IgD-negative memory B cell (primary cell): Measurements from ENCODE around the gene ANK2. TPM values are rescaled to one million over a fixed set of nuclear protein-coding genes. Genes with fewer than 3 reads are reported as not detected.

Experiments
- H3K27ac Mint-ChIP-seq, 3 donors: one replicate each; pipeline ENCODE4 v1.8.0; 2020 to 2022; ENCODE audit warnings: mild to moderate bottlenecking in 3 of 3, mixed read lengths in 3 of 3, moderate library complexity in 1 of 3
- H3K27me3 Mint-ChIP-seq: one replicate; pipeline ENCODE4 v1.8.0; 2021; ENCODE audit warnings: mixed read lengths
- H3K36me3 Mint-ChIP-seq: one replicate; pipeline ENCODE4 v1.8.0; 2020; ENCODE audit warnings: mild to moderate bottlenecking, mixed read lengths
- H3K4me1 Mint-ChIP-seq, 3 donors: one replicate each; pipeline ENCODE4 v1.8.0; 2020 to 2022; ENCODE audit warnings: mixed read lengths in 3 of 3, mild to moderate bottlenecking in 1 of 3
- H3K4me3 Mint-ChIP-seq, 4 donors: one replicate each; pipeline ENCODE4 v1.8.0; 2020 to 2022; ENCODE audit warnings: mild to moderate bottlenecking in 4 of 4, mixed read lengths in 4 of 4, moderate library complexity in 3 of 4
- H3K9me3 Mint-ChIP-seq, 3 donors: one replicate each; pipeline ENCODE4 v1.8.0; 2020 to 2021; ENCODE audit warnings: mixed read lengths in 3 of 3, mild to moderate bottlenecking in 1 of 3
- polyA plus RNA-seq: library from polyadenylated mRNA; unstranded; fragments of 300-500 nt; fragmentation: Illumina TruSeq; gene quantifications from one replicate; pipeline ENCODE4 v1.2.3, GENCODE V29; 2021

Gene ANK2
- polyA plus RNA-seq, 1 donor from 2014 or later = not detected

GRCh38 chr4:113101669-113102068, 52.2 kb downstream of the ANK2 start:
- Mint-ChIP-seq H3K27ac (no peak overlapping the region), H3K36me3 (no peaks in the 10 kb centered on the region), H3K4me3 (no peak overlapping the region), H3K27me3 (no peaks in the 10 kb centered on the region), H3K4me1 (no peaks in the 10 kb centered on the region), H3K9me3 (no peaks in the 10 kb centered on the region)

- Mint-ChIP-seq H3K27me3 (no peaks in the 10 kb centered on the region), H3K27ac (no peak overlapping the region), H3K4me1 (no peaks in the 10 kb centered on the region), H3K4me3 (no peak overlapping the region), H3K9me3 (no peaks in the 10 kb centered on the region), H3K36me3 (no peaks in the 10 kb centered on the region)
Measured at GRCh38 chr4:113103556-113103955, 54.1 kb downstream of the ANK2 start.

- H3K27me3 Mint-ChIP-seq = no peaks in the 10 kb centered on the region
- H3K27ac Mint-ChIP-seq = no peak overlapping the region
- H3K4me1 Mint-ChIP-seq = no peaks in the 10 kb centered on the region
- no peaks in the 10 kb centered on the region for H3K9me3 Mint-ChIP-seq
- no peaks in the 10 kb centered on the region for H3K36me3 Mint-ChIP-seq
- H3K4me3 Mint-ChIP-seq = no peak overlapping the region
Measured at GRCh38 chr4:113106108-113106507, 56.7 kb downstream of the ANK2 start.

GRCh38 chr4:113109106-113109718, 59.8 kb downstream of the ANK2 start:
- Mint-ChIP-seq H3K4me3 (no peak overlapping the region), H3K9me3 (no peaks in the 10 kb centered on the region), H3K36me3 (no peaks in the 10 kb centered on the region)

GRCh38 chr4:113112338-113112978, 63.0 kb downstream of the ANK2 start:
- no peak overlapping the region for H3K27ac Mint-ChIP-seq
- H3K4me1 Mint-ChIP-seq = no peaks in the 10 kb centered on the region
- H3K27me3 Mint-ChIP-seq = no peaks in the 10 kb centered on the region
- no peaks in the 10 kb centered on the region for H3K36me3 Mint-ChIP-seq
- no peaks in the 10 kb centered on the region for H3K9me3 Mint-ChIP-seq
- H3K4me3 Mint-ChIP-seq = no peak overlapping the region

More at GRCh38 chr4:113109106-113109718, 59.8 kb downstream of the ANK2 start:
- no peaks in the 10 kb centered on the region for H3K4me1 Mint-ChIP-seq
- no peaks in the 10 kb centered on the region for H3K27me3 Mint-ChIP-seq
- H3K27ac Mint-ChIP-seq = no peak overlapping the region

- no peaks in the 10 kb centered on the region for H3K27me3 Mint-ChIP-seq
- no peaks in the 10 kb centered on the region for H3K9me3 Mint-ChIP-seq
- H3K36me3 Mint-ChIP-seq = no peaks in the 10 kb centered on the region
- H3K4me3 Mint-ChIP-seq = no peak overlapping the region
- H3K27ac Mint-ChIP-seq = no peak overlapping the region
- no peaks in the 10 kb centered on the region for H3K4me1 Mint-ChIP-seq
Measured at GRCh38 chr4:113113151-113113550, 63.7 kb downstream of the ANK2 start.

- Mint-ChIP-seq H3K36me3 (no peaks in the 10 kb centered on the region), H3K9me3 (no peaks in the 10 kb centered on the region), H3K4me3 (no peak overlapping the region), H3K27me3 (no peaks in the 10 kb centered on the region), H3K4me1 (no peaks in the 10 kb centered on the region), H3K27ac (no peak overlapping the region)
Measured at GRCh38 chr4:113114884-113115283, 65.4 kb downstream of the ANK2 start.

- Mint-ChIP-seq H3K27ac (no peak overlapping the region), H3K9me3 (no peaks in the 10 kb centered on the region), H3K36me3 (no peaks in the 10 kb centered on the region), H3K4me1 (no peaks in the 10 kb centered on the region), H3K4me3 (no peak overlapping the region), H3K27me3 (no peaks in the 10 kb centered on the region)
Measured at GRCh38 chr4:113116414-113117357, 67.2 kb downstream of the ANK2 start.

GRCh38 chr4:113117358-113117702, 67.9 kb downstream of the ANK2 start:
- no peak overlapping the region for H3K4me3 Mint-ChIP-seq
- peak overlapping the region in 1 of 3 donors; percentile 59 for H3K27ac Mint-ChIP-seq
- peaks cover 2% of the 10 kb centered on the region for H3K36me3 Mint-ChIP-seq
- no peaks in the 10 kb centered on the region for H3K4me1 Mint-ChIP-seq
- no peaks in the 10 kb centered on the region for H3K9me3 Mint-ChIP-seq
- H3K27me3 Mint-ChIP-seq = no peaks in the 10 kb centered on the region

- Mint-ChIP-seq H3K27ac (no peak overlapping the region), H3K27me3 (no peaks in the 10 kb centered on the region), H3K9me3 (no peaks in the 10 kb centered on the region), H3K4me1 (no peaks in the 10 kb centered on the region), H3K4me3 (no peak overlapping the region), H3K36me3 (peaks cover 2% of the 10 kb centered on the region)
Measured at GRCh38 chr4:113122066-113122465, 72.6 kb downstream of the ANK2 start.

- peaks cover 2% of the 10 kb centered on the region for H3K36me3 Mint-ChIP-seq
- H3K4me1 Mint-ChIP-seq = no peaks in the 10 kb centered on the region
- H3K4me3 Mint-ChIP-seq = no peak overlapping the region
- H3K27me3 Mint-ChIP-seq = no peaks in the 10 kb centered on the region
- no peak overlapping the region for H3K27ac Mint-ChIP-seq
- H3K9me3 Mint-ChIP-seq = no peaks in the 10 kb centered on the region
Measured at GRCh38 chr4:113125418-113125817, 76.0 kb downstream of the ANK2 start.

- Mint-ChIP-seq H3K27ac (no peak overlapping the region), H3K36me3 (no peaks in the 10 kb centered on the region), H3K4me1 (no peaks in the 10 kb centered on the region), H3K9me3 (no peaks in the 10 kb centered on the region), H3K27me3 (peaks cover 2% of the 10 kb centered on the region), H3K4me3 (no peak overlapping the region)
Measured at GRCh38 chr4:113131136-113131535, 81.7 kb downstream of the ANK2 start.

- peaks cover 2% of the 10 kb centered on the region for H3K27me3 Mint-ChIP-seq
- no peak overlapping the region for H3K4me3 Mint-ChIP-seq
- no peaks in the 10 kb centered on the region for H3K4me1 Mint-ChIP-seq
- H3K27ac Mint-ChIP-seq = no peak overlapping the region
- no peaks in the 10 kb centered on the region for H3K36me3 Mint-ChIP-seq
- no peaks in the 10 kb centered on the region for H3K9me3 Mint-ChIP-seq
Measured at GRCh38 chr4:113131621-113132020, 82.2 kb downstream of the ANK2 start.

- Mint-ChIP-seq H3K4me3 (no peak overlapping the region), H3K4me1 (peaks cover 0 to 7% (median 3%) of the 10 kb centered on the region in 3 donors), H3K27me3 (peaks cover 3% of the 10 kb centered on the region), H3K9me3 (no peaks in the 10 kb centered on the region), H3K27ac (no peak overlapping the region), H3K36me3 (no peaks in the 10 kb centered on the region)
Measured at GRCh38 chr4:113141901-113142346, 92.5 kb downstream of the ANK2 start.

GRCh38 chr4:113142351-113142750, 92.9 kb downstream of the ANK2 start:
- no peaks in the 10 kb centered on the region for H3K9me3 Mint-ChIP-seq
- no peaks in the 10 kb centered on the region for H3K36me3 Mint-ChIP-seq
- no peak overlapping the region for H3K27ac Mint-ChIP-seq
- H3K27me3 Mint-ChIP-seq = peaks cover 3% of the 10 kb centered on the region
- H3K4me1 Mint-ChIP-seq = peaks cover 0 to 8% (median 3%) of the 10 kb centered on the region in 3 donors
- H3K4me3 Mint-ChIP-seq = no peak overlapping the region
